ENCODE measurements around the gene PDE11A. TPM values are rescaled to one million over a fixed set of nuclear protein-coding genes. Genes with fewer than 3 reads are reported as not detected.
"Not testable (repeated sequence)": the region's sequence is repeated elsewhere in the genome, so short reads cannot be mapped to it uniquely, and the experiment has no call there.

PDE11A gene
- total and polyA plus RNA-seq, 2 experiments from 2014 or later = 0.08 to 0.73 TPM

DNA sequence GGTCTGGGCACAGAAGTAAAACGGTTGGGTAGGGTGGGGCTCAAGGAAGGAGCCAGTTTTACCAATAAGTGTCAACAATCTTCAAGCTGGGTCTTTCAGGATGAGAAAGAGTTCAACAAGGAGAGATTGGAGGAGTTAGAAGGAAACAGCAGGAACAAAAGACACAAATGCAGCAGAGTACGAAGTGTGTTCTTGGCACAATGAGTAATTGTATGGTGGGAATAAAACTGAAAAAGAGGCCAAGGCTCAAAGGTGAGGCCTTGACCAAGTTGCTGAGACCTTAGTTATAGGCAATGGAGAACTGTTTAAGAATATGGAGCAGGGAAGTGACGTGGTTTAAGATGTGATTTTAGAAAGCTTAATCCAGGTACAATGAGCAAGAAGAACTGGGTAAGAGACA, 230.3 kb downstream of the PDE11A start (continued):
- TF ChIP-seq, protein P1, sequence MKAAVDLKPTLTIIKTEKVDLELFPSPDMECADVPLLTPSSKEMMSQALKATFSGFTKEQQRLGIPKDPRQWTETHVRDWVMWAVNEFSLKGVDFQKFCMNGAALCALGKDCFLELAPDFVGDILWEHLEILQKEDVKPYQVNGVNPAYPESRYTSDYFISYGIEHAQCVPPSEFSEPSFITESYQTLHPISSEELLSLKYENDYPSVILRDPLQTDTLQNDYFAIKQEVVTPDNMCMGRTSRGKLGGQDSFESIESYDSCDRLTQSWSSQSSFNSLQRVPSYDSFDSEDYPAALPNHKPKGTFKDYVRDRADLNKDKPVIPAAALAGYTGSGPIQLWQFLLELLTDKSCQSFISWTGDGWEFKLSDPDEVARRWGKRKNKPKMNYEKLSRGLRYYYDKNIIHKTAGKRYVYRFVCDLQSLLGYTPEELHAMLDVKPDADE (IDR thresholded peaks at IDR 0.05) = no peak
- TF ChIP-seq STAT1 (IDR thresholded peaks at IDR 0.05; ENCODE audit: unreplicated experiment) = no peak

DNA sequence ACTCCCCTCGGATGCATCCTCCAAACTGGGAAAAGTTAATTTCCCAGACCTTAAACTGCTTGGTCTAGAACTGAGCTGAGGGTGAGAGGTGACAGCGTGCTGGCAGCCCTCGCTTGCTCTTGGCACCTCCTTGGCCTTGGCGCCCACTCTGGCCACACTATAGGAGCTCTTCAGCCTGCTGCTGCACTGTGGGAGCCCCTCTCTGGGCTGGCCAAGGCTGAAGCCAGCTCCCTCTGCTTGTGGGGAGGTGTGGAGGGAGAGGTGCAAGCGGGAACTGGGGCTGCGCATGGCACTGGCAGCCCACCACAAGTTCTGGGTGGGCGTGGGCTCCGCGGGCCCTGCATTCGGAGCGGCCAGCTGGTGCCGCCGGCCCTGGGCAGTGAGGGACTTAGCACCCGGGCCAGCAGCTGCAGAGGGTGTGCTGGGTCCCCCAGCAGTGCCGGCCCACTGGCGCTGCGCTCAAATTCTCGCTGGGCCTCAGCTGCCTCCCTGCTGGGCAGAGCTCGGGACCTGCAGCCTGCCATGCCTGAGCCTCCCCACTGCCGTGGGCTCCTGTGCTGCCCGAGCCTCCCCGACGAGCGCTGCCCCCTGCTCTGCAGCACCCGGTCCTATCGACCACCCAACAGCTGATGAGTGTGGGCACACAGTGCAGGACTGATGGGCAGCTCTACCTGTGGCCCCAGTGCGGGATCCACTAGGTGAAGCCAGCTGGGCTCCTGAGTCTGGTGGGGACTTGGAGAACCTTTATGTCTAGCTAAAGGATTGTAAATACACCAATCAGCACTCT, 237.0 kb downstream of the PDE11A start:
- Mint-ChIP-seq H3K36me3 (ENCODE audit: low read depth) (peaks cover 34% of the 10 kb centered on the region), H3K9me3 (peaks cover 66% of the 10 kb centered on the region)
- H3K4me3 ChIP-seq; ATAC-seq; H3K27ac ChIP-seq (ENCODE audit: low read depth); DNase-seq (ENCODE audit: low spot score); H3K9me2 ChIP-seq (ENCODE audit: insufficient read depth); H3K36me3 ChIP-seq (ENCODE audit: insufficient read depth); H3K27me3 ChIP-seq (ENCODE audit: insufficient read depth); H3K4me3 Mint-ChIP-seq; H3K4me1 ChIP-seq (ENCODE audit: insufficient read depth); H3K4me1 Mint-ChIP-seq; H2AFZ ChIP-seq; H3K27ac Mint-ChIP-seq; H3K4me2 ChIP-seq; H4K20me1 ChIP-seq (replicated peaks; ENCODE audit: insufficient read depth); H3K79me2 ChIP-seq (replicated peaks; ENCODE audit: insufficient read depth); H3F3A ChIP-seq (replicated peaks; ENCODE audit: low read depth); H3K27me3 Mint-ChIP-seq (ENCODE audit: insufficient read depth, low read depth, poor library complexity): not testable (repeated sequence)

DNA sequence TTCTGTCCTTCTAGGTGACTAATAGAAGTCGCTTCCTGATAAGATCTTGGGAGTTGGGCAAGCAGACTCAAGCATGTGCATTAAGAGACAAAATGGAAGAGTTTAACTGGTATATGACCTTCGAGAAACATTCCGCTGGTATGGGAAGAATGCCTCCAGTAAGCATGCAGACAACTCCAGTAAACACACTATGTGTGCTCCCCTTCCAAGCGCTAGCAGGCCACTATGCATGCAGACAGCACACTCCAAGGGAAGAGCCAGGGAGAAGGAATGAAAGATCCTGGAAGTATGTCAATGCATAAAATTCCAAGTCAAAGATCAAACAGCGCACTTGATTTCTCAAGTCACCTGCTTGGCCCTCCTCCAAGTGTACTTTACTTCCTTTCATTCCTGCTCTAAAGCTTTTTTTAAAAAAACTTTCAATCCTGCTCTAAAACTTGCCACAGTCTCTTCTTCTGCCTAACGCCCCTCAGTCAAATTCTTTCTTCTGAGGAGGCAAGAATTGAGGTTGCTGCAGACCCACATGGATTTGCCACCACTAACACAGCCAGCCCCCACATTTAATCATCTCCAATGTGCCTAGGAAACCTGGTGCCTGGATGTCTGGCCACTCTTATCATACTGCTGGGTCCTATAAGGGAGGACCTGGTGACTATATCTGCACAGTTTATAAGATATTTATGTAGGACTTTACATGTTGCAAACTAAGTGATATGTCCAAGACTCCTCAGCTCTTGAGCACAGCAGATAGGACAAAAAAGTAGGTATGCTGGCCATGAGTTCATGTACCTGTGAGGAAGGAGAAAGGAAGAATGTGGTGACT, 239.8 kb downstream of the PDE11A start:
- ATAC-seq (no peak), DNase-seq (ENCODE audit: low spot score) (no peak)
- Mint-ChIP-seq H3K36me3 (ENCODE audit: low read depth) (peaks cover 29% of the 10 kb centered on the region), H3K4me3 (no peak overlapping the region), H3K27ac (no peak overlapping the region), H3K9me3 (peaks cover 52% of the 10 kb centered on the region), H3K27me3 (ENCODE audit: insufficient read depth, low read depth, poor library complexity) (peaks cover 1% of the 10 kb centered on the region), H3K4me1 (no peaks in the 10 kb centered on the region; the same call in 2 of the 3 replicates)
- Histone ChIP-seq H4K20me1 (replicated peaks; ENCODE audit: insufficient read depth) (no peaks in the 10 kb centered on the region), H3K27me3 (ENCODE audit: insufficient read depth) (no peaks in the 10 kb centered on the region), H3K4me3 (no peak overlapping the region), H3K36me3 (ENCODE audit: insufficient read depth) (no peaks in the 10 kb centered on the region), H3K27ac (ENCODE audit: low read depth) (no peak overlapping the region), H3K9me2 (ENCODE audit: insufficient read depth) (no peaks in the 10 kb centered on the region), H2AFZ (no peak overlapping the region), H3K79me2 (replicated peaks; ENCODE audit: insufficient read depth) (no peaks in the 10 kb centered on the region), H3K4me1 (ENCODE audit: insufficient read depth) (no peaks in the 10 kb centered on the region), H3F3A (replicated peaks; ENCODE audit: low read depth) (no peaks in the 10 kb centered on the region), H3K4me2 (no peak overlapping the region)
- TF ChIP-seq CREB1 (CRISPR knock-in tag; IDR thresholded peaks at IDR 0.05; ENCODE audit: low read depth) = no peak
- no peak for TF ChIP-seq JUNB (IDR thresholded peaks at IDR 0.05; ENCODE audit: unreplicated experiment)
- TF ChIP-seq, protein P2, sequence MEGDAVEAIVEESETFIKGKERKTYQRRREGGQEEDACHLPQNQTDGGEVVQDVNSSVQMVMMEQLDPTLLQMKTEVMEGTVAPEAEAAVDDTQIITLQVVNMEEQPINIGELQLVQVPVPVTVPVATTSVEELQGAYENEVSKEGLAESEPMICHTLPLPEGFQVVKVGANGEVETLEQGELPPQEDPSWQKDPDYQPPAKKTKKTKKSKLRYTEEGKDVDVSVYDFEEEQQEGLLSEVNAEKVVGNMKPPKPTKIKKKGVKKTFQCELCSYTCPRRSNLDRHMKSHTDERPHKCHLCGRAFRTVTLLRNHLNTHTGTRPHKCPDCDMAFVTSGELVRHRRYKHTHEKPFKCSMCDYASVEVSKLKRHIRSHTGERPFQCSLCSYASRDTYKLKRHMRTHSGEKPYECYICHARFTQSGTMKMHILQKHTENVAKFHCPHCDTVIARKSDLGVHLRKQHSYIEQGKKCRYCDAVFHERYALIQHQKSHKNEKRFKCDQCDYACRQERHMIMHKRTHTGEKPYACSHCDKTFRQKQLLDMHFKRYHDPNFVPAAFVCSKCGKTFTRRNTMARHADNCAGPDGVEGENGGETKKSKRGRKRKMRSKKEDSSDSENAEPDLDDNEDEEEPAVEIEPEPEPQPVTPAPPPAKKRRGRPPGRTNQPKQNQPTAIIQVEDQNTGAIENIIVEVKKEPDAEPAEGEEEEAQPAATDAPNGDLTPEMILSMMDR (conservative IDR thresholded peaks at IDR 0.05; ENCODE audit: low read depth in 2 of 2) = no peak
- no peak for TF ChIP-seq STAT1 (IDR thresholded peaks at IDR 0.05; ENCODE audit: unreplicated experiment)
- no peak for TF ChIP-seq EZH2phosphoT487 (IDR thresholded peaks at IDR 0.05; ENCODE audit: unreplicated experiment)
- TF ChIP-seq POLR2AphosphoS5 (IDR thresholded peaks at IDR 0.05; ENCODE audit: low read depth) = no peak
- no peak for TF ChIP-seq EZH2 (IDR thresholded peaks at IDR 0.05; ENCODE audit: low read depth, unreplicated experiment)
- TF ChIP-seq, protein P3, sequence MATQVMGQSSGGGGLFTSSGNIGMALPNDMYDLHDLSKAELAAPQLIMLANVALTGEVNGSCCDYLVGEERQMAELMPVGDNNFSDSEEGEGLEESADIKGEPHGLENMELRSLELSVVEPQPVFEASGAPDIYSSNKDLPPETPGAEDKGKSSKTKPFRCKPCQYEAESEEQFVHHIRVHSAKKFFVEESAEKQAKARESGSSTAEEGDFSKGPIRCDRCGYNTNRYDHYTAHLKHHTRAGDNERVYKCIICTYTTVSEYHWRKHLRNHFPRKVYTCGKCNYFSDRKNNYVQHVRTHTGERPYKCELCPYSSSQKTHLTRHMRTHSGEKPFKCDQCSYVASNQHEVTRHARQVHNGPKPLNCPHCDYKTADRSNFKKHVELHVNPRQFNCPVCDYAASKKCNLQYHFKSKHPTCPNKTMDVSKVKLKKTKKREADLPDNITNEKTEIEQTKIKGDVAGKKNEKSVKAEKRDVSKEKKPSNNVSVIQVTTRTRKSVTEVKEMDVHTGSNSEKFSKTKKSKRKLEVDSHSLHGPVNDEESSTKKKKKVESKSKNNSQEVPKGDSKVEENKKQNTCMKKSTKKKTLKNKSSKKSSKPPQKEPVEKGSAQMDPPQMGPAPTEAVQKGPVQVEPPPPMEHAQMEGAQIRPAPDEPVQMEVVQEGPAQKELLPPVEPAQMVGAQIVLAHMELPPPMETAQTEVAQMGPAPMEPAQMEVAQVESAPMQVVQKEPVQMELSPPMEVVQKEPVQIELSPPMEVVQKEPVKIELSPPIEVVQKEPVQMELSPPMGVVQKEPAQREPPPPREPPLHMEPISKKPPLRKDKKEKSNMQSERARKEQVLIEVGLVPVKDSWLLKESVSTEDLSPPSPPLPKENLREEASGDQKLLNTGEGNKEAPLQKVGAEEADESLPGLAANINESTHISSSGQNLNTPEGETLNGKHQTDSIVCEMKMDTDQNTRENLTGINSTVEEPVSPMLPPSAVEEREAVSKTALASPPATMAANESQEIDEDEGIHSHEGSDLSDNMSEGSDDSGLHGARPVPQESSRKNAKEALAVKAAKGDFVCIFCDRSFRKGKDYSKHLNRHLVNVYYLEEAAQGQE (IDR thresholded peaks at IDR 0.05; ENCODE audit: unreplicated experiment) = no peak
- TF ChIP-seq, protein P1 (IDR thresholded peaks at IDR 0.05) = no peak
- no peak for TF ChIP-seq ZNF331 (CRISPR knock-in tag; IDR thresholded peaks at IDR 0.05; ENCODE audit: low read depth)
- no peak for TF ChIP-seq ZNF114 (CRISPR knock-in tag; IDR thresholded peaks at IDR 0.05)
